H1 (cell line): ENCODE results near the gene SCGN. TPM values are rescaled to one million over a fixed set of nuclear protein-coding genes. Genes with fewer than 3 reads are reported as not detected.

Experiments
- CTCF ChIA-PET: fragments of 300-600 bp; sonication (Branson Sonifier 250); formaldehyde crosslinking; loops from one replicate; lab custom pipeline; 2021; ENCODE audit not compliant: partially characterized antibody; lab: Charles Lee
- POLR2A ChIA-PET: fragments of 300-600 bp; sonication (Branson Sonifier 250); formaldehyde crosslinking; loops from one replicate; lab custom pipeline; 2021; ENCODE audit warnings: inconsistent platforms; ENCODE audit not compliant: partially characterized antibody; lab: Charles Lee
- DNase-seq, 2 experiments: peaks; one replicate each; pipeline versions ENCODE4 v3.0.0 to v3.0.0-alpha.2; 2010 to 2022; ENCODE audit warnings: low spot score in 2 of 2, low read depth in 1 of 2, mixed read lengths in 1 of 2
- FAIRE-seq: peaks from 2 replicates; lab custom pipeline; 2011; peaks lifted over from hg19 to GRCh38; lab: Jason Lieb, UNC
- H2AFZ ChIP-seq: 2 replicates; pipeline ENCODE4 v1.8.1; 2012; ENCODE audit warnings: low read length, inconsistent platforms
- H2AK5ac ChIP-seq: 2 replicates; pipeline ENCODE4 v1.6.1; 2013; ENCODE audit warnings: low read depth, low read length
- H2BK120ac ChIP-seq: replicated peaks from 2 replicates; pipeline ENCODE3; 2013; ENCODE audit warnings: low read depth, low read length, inconsistent platforms
- H2BK12ac ChIP-seq: 2 replicates; pipeline ENCODE4 v1.6.1; 2013; ENCODE audit warnings: low read depth, low read length
- H2BK15ac ChIP-seq: 2 replicates; pipeline ENCODE4 v1.6.1; 2013; ENCODE audit warnings: low read length
- H2BK20ac ChIP-seq: 2 replicates; pipeline ENCODE4 v1.6.1; 2013; ENCODE audit warnings: low read length
- H2BK5ac ChIP-seq: 2 replicates; pipeline ENCODE4 v1.6.1; 2013; ENCODE audit warnings: low read depth, low read length
- H3K14ac ChIP-seq: 2 replicates; pipeline ENCODE4 v1.6.1; 2013; ENCODE audit warnings: inconsistent platforms; ENCODE audit not compliant: insufficient read length
- H3K18ac ChIP-seq: 2 replicates; pipeline ENCODE4 v1.6.1; 2013; ENCODE audit warnings: low read length; ENCODE audit errors: extremely low read depth
- H3K23ac ChIP-seq: 2 replicates; pipeline ENCODE4 v1.6.1; 2013; ENCODE audit warnings: inconsistent platforms; ENCODE audit not compliant: insufficient read length
- H3K23me2 ChIP-seq: 2 replicates; pipeline ENCODE4 v1.6.1; 2013; ENCODE audit warnings: low read depth, low read length
- H3K27ac ChIP-seq: 2 replicates; pipeline ENCODE4 v1.6.1; 2011; ENCODE audit warnings: low read depth, low read length, inconsistent platforms
- H3K27me3 ChIP-seq, 4 experiments: replicated peaks in 1 of 4; 1 replicate in 1 of 4; 2 replicates in 3 of 4; pipeline versions ENCODE4 v1.6.1 to v1.8.1; 2011 to 2013; ENCODE audit warnings: low read length in 3 of 4, mild to moderate bottlenecking in 3 of 4, inconsistent platforms in 2 of 4, mixed read lengths in 2 of 4, moderate library complexity in 1 of 4; ENCODE audit not compliant: control insufficient read depth in 3 of 4, insufficient read depth in 3 of 4; ENCODE audit errors: extremely low read depth in 1 of 4
- H3K36me3 ChIP-seq, 4 experiments: 2 replicates each; pipeline versions ENCODE4 v1.6.1 to v1.8.1; 2011 to 2013; ENCODE audit warnings: mild to moderate bottlenecking in 4 of 4, low read length in 3 of 4, moderate library complexity in 2 of 4, control low read depth in 1 of 4, inconsistent platforms in 1 of 4; ENCODE audit not compliant: insufficient read depth in 4 of 4, control insufficient read depth in 2 of 4
- H3K4ac ChIP-seq: replicated peaks from 2 replicates; pipeline ENCODE3; 2013; ENCODE audit warnings: low read length, low read depth, mixed read lengths, inconsistent platforms; ENCODE audit not compliant: insufficient read length
- H3K4me1 ChIP-seq, 4 experiments: replicated peaks in 1 of 4; 1 replicate in 1 of 4; 2 replicates in 3 of 4; pipeline versions ENCODE4 v1.6.1 to v1.8.1; 2011 to 2013; ENCODE audit warnings: low read length in 3 of 4, inconsistent platforms in 2 of 4, mixed read lengths in 1 of 4; ENCODE audit not compliant: insufficient read depth in 4 of 4, control insufficient read depth in 3 of 4
- H3K4me2 ChIP-seq, 2 experiments: 2 replicates each; pipeline versions ENCODE4 v1.6.1 to v1.8.1; 2011 to 2013; ENCODE audit warnings: low read depth in 2 of 2, low read length in 2 of 2, control low read depth in 1 of 2, inconsistent platforms in 1 of 2, mild to moderate bottlenecking in 1 of 2; ENCODE audit not compliant: insufficient read depth in 1 of 2
- H3K4me3 ChIP-seq, 4 experiments: fragments of 200-600, 300-600 bp in 1 of 4; sonication (generic), shearing (Covaris generic), sonication (Bioruptor Twin) in 1 of 4; 2 replicates each; pipeline versions ENCODE4 v1.5.1 to v1.8.1; 2011 to 2016; ENCODE audit warnings: low read length in 4 of 4, low read depth in 3 of 4, control low read depth in 2 of 4, inconsistent platforms in 2 of 4, mild to moderate bottlenecking in 2 of 4, mixed read lengths in 1 of 4, moderate library complexity in 1 of 4; ENCODE audit not compliant: insufficient read depth in 2 of 4; ENCODE audit errors: extremely low read depth in 1 of 4
- H3K56ac ChIP-seq: replicated peaks from 2 replicates; pipeline ENCODE3; 2013; ENCODE audit warnings: low read depth, mild to moderate bottlenecking, mixed read lengths, low read length, inconsistent platforms; ENCODE audit not compliant: insufficient read length
- H3K79me1 ChIP-seq: 2 replicates; pipeline ENCODE4 v1.6.1; 2013; ENCODE audit warnings: low read depth, low read length, control low read depth
- H3K79me2 ChIP-seq, 2 experiments: 2 replicates each; pipeline versions ENCODE4 v1.6.1 to v1.8.1; 2012 to 2013; ENCODE audit warnings: low read length in 2 of 2, mild to moderate bottlenecking in 2 of 2, inconsistent platforms in 1 of 2; ENCODE audit not compliant: insufficient read depth in 2 of 2, control insufficient read depth in 1 of 2
- H3K9ac ChIP-seq, 4 experiments: replicated peaks in 1 of 4; 1 replicate in 1 of 4; 2 replicates in 3 of 4; pipeline versions ENCODE4 v1.6.1 to v1.8.1; 2011 to 2013; ENCODE audit warnings: low read depth in 3 of 4, low read length in 3 of 4, control low read depth in 2 of 4, mild to moderate bottlenecking in 2 of 4, moderate library complexity in 2 of 4, inconsistent platforms in 1 of 4; ENCODE audit errors: extremely low read depth in 1 of 4
- H3K9me3 ChIP-seq, 2 experiments: 2 replicates each; pipeline versions ENCODE4 v1.6.1 to v1.8.1; 2012 to 2013; ENCODE audit warnings: mild to moderate bottlenecking in 2 of 2, moderate library complexity in 2 of 2, control low read depth in 1 of 2, inconsistent platforms in 1 of 2, low read depth in 1 of 2, low read length in 1 of 2, mixed read lengths in 1 of 2; ENCODE audit not compliant: insufficient read depth in 2 of 2
- H4K20me1 ChIP-seq, 2 experiments: replicated peaks in 1 of 2; 2 replicates each; pipeline versions ENCODE3 to v1.8.1; 2011 to 2013; ENCODE audit warnings: inconsistent platforms in 2 of 2, low read length in 2 of 2, mild to moderate bottlenecking in 1 of 2; ENCODE audit not compliant: insufficient read depth in 2 of 2, control insufficient read depth in 1 of 2
- H4K5ac ChIP-seq: 2 replicates; pipeline ENCODE4 v1.6.1; 2013; ENCODE audit warnings: low read length, low read depth, mixed read lengths, inconsistent platforms; ENCODE audit not compliant: insufficient read length
- H4K8ac ChIP-seq: 2 replicates; pipeline ENCODE4 v1.8.0; 2013; ENCODE audit warnings: mild to moderate bottlenecking, moderate library complexity, low read length, inconsistent platforms; ENCODE audit not compliant: insufficient read depth; ENCODE audit errors: extremely low read depth
- H4K91ac ChIP-seq: replicated peaks from 2 replicates; pipeline ENCODE3; 2013; ENCODE audit warnings: low read length, mixed read lengths, inconsistent platforms; ENCODE audit not compliant: insufficient read length
- ATF2 ChIP-seq: IDR thresholded peaks from 2 replicates; pipeline ENCODE4 v1.6.1; 2012; ENCODE audit warnings: low read length, inconsistent platforms
- BACH1 ChIP-seq: IDR thresholded peaks from 2 replicates; pipeline ENCODE4 v1.6.1; 2012; ENCODE audit warnings: low read length, improper control_type of control experiment
- SP1 ChIP-seq: IDR thresholded peaks from 2 replicates; pipeline ENCODE4 v1.6.1; 2011; ENCODE audit warnings: low read depth, low read length
- polyA plus RNA-seq, 7 experiments: library from polyadenylated mRNA; depleted of rRNA in 3 of 7; stranded (reverse) in 5 of 7; unstranded in 2 of 7; fragments of >200 nt in 5 of 7; fragments of 200-250 nt in 2 of 7; gene quantifications; 1 replicate in 5 of 7; 2 replicates in 1 of 7; 4 replicates in 1 of 7; pipeline versions ENCODE4 v1.2.1 to v1.2.3, GENCODE V29; 2011 to 2013; ENCODE audit warnings: missing spikeins in 2 of 7, mixed read lengths in 2 of 7
- total RNA-seq: library from RNA; stranded (reverse); fragmentation: NEBNext Ultra II Directional; extraction: Animal tissue kit (Norgen Biotek cat#: 25700); gene quantifications from 2 replicates; pipeline ENCODE4 v1.2.1, GENCODE V29; 2021

The SCGN gene
- total and polyA plus RNA-seq, 2 of the 8 experiments (the other 6 are each of a cell fraction or from before 2014, with no cell fraction given), result not detected

GRCh38 chr6:25743868-25744267 is 91.9 kb downstream of the SCGN start:
- Histone ChIP-seq H3K9me3 (no peaks in the 10 kb centered on the region), H3K23me2 (no peaks in the 10 kb centered on the region), H2BK15ac (no peak overlapping the region), H2BK5ac (no peak overlapping the region), H4K8ac (no peak overlapping the region), H3K9ac (no peak overlapping the region), H3K27ac (no peak overlapping the region), H3K18ac (no peak overlapping the region), H3K79me1 (no peaks in the 10 kb centered on the region), H2BK12ac (no peak overlapping the region), H3K4me3 (no peak overlapping the region), H3K23ac (no peak overlapping the region), H4K91ac (no peak overlapping the region), H3K27me3 (no peaks in the 10 kb centered on the region), H3K4ac (no peak overlapping the region), H3K4me2 (no peak overlapping the region), H2BK120ac (no peak overlapping the region), H2AFZ (no peak overlapping the region), H4K5ac (no peak overlapping the region), H2AK5ac (no peak overlapping the region), H3K4me1 (no peaks in the 10 kb centered on the region), H3K36me3 (no peaks in the 10 kb centered on the region), H3K14ac (no peak overlapping the region), H2BK20ac (no peak overlapping the region), H3K56ac (no peak overlapping the region), H3K79me2 (no peaks in the 10 kb centered on the region), H4K20me1 (no peaks in the 10 kb centered on the region)
- DNase-seq, result no peak
- POLR2A ChIA-PET, result no interaction called here
- CTCF ChIA-PET, result interaction anchor here (1.4 kb wide), 1 partner anchor 13 kb away, joined by 6 read pairs; no protein-coding TSS in a partner anchor
- TF ChIP-seq BACH1 (no peak), ATF2 (no peak), SP1 (no peak)
- no peak for FAIRE-seq
